Putamen (tissue), 1 donor: ENCODE data around the gene PFAS.

Experiments
- DNase-seq: peaks from one replicate; pipeline ENCODE4 v3.0.0-alpha.2; 2016; ENCODE audit warnings: low spot score

PFAS gene

GRCh38 chr17:8310601-8311123, 61.6 kb downstream of the PFAS start:
- no peak for DNase-seq

- no peak for DNase-seq
Measured at GRCh38 chr17:8311131-8311790, 62.2 kb downstream of the PFAS start.

GRCh38 chr17:8312251-8312650, 63.2 kb downstream of the PFAS start:
- no peak for DNase-seq

GRCh38 chr17:8312726-8313600, 63.9 kb downstream of the PFAS start:
- DNase-seq, result no peak

GRCh38 chr17:8314797-8315763, 66.0 kb downstream of the PFAS start:
- DNase-seq, result no peak

- DNase-seq, result no peak
Measured at GRCh38 chr17:8315764-8316217, 66.7 kb downstream of the PFAS start.

GRCh38 chr17:8318010-8318935, 69.2 kb downstream of the PFAS start:
- DNase-seq, result no peak
